PC-3 (cell line): ENCODE data around the gene RPP25. TPM values are rescaled to one million over a fixed set of nuclear protein-coding genes. Genes with fewer than 3 reads are reported as not detected.
A peak's percentile ranks its signal among the peaks of the same experiment; 100 is the strongest.

Experiments used
- ATAC-seq: fragments of 200-7000 bp; cut with Tn5 transposase; 2 replicates; pipeline ENCODE4 v1.9.1; 2020; ENCODE audit warnings: mild to moderate bottlenecking, moderate library complexity
- BruUV-seq: library from RNA; stranded (reverse); fragments of 400-500 nt; replicated peaks from 2 replicates; lab custom pipeline; 2021; lab: Mats Ljungman, UMichigan
- CTCF ChIA-PET: fragments of 300-600 bp; sonication (Branson Sonifier 250); formaldehyde crosslinking; loops from one replicate; lab custom pipeline; 2022; ENCODE audit warnings: antibody characterized with exemption; lab: Charles Lee
- POLR2A ChIA-PET: fragments of 300-600 bp; sonication (Branson Sonifier 250); formaldehyde crosslinking; loops from one replicate; lab custom pipeline; 2022; ENCODE audit warnings: antibody characterized with exemption; ENCODE audit not compliant: unreplicated experiment; lab: Charles Lee
- DNase-seq: peaks from one replicate; pipeline ENCODE4 v3.0.0-alpha.2; 2015
- H2AFZ ChIP-seq: fragments of 300-600 bp; sonication (generic); 2 replicates; pipeline ENCODE4 v1.6.0; 2016; ENCODE audit warnings: antibody characterized with exemption, low read length
- H3F3A ChIP-seq: fragments of 300-600 bp; sonication (generic); one replicate; pipeline ENCODE4 v1.6.0; 2017; ENCODE audit warnings: antibody characterized with exemption, low read length, control low read depth, mild to moderate bottlenecking; ENCODE audit not compliant: unreplicated experiment
- H3K27ac ChIP-seq: fragments of 300-600 bp; sonication (generic); 2 replicates; pipeline ENCODE4 v1.5.1; 2016; ENCODE audit warnings: mild to moderate bottlenecking, low read length
- H3K27me3 ChIP-seq: fragments of 300-600 bp; sonication (generic); 2 replicates; pipeline ENCODE4 v1.6.1; 2016; ENCODE audit warnings: low read length, mixed read lengths
- H3K36me3 ChIP-seq: fragments of 300-600 bp; sonication (generic); 2 replicates; pipeline ENCODE4 v1.6.1; 2016; ENCODE audit warnings: low read depth, mixed run types, low read length, mixed read lengths
- H3K4me1 ChIP-seq: fragments of 300-600 bp; sonication (generic); 2 replicates; pipeline ENCODE4 v1.5.1; 2016; ENCODE audit warnings: low read length; ENCODE audit not compliant: insufficient read depth
- H3K4me2 ChIP-seq: fragments of 300-600 bp; sonication (generic); 2 replicates; pipeline ENCODE4 v1.6.0; 2016; ENCODE audit warnings: low read length
- H3K4me3 ChIP-seq: fragments of 300-600 bp; sonication (generic); 2 replicates; pipeline ENCODE4 v1.5.1; 2016; ENCODE audit warnings: mild to moderate bottlenecking, low read length, mixed read lengths
- H3K79me2 ChIP-seq: fragments of 300-600 bp; sonication (generic); 2 replicates; pipeline ENCODE4 v1.6.1; 2017; ENCODE audit warnings: low read length, mixed read lengths
- H3K9ac ChIP-seq: fragments of 300-600 bp; sonication (generic); 2 replicates; pipeline ENCODE4 v1.6.0; 2016; ENCODE audit warnings: mild to moderate bottlenecking, low read length
- H3K9me2 ChIP-seq: fragments of 300-600 bp; sonication (generic); replicated peaks from 2 replicates; pipeline ENCODE4 v1.6.1; 2016; ENCODE audit warnings: mixed run types, low read length, mixed read lengths
- H3K9me3 ChIP-seq: fragments of 300-600 bp; sonication (generic); 2 replicates; pipeline ENCODE4 v1.6.1; 2016; ENCODE audit warnings: low read length, mixed read lengths
- H4K20me1 ChIP-seq: fragments of 300-600 bp; sonication (generic); 2 replicates; pipeline ENCODE4 v1.6.1; 2016; ENCODE audit warnings: low read length, mixed read lengths
- EZH2 ChIP-seq: fragments of 300-600 bp; sonication (generic); IDR thresholded peaks from one replicate; pipeline ENCODE4 v1.6.1; 2017; ENCODE audit warnings: antibody characterized with exemption, mild to moderate bottlenecking, low read length; ENCODE audit not compliant: unreplicated experiment
- EZH2phosphoT487 ChIP-seq: fragments of 300-600 bp; sonication (generic); IDR thresholded peaks from 2 replicates; pipeline ENCODE4 v1.6.1; 2018; ENCODE audit warnings: mild to moderate bottlenecking, antibody characterized with exemption, low read length, borderline replicate concordance
- intact Hi-C: fragments of 100-400 bp; cut with micrococcal nuclease; formaldehyde crosslinking; loops from 2 replicates; pipeline ENCODE4 v1.9.0; 2023
- total RNA-seq: library from RNA; depleted of rRNA; stranded (reverse); fragments of >200 nt; gene quantifications from 2 replicates; pipeline ENCODE4 v1.2.3, GENCODE V29; 2014
- TF ChIP-seq, protein P1 (sequence below): fragments of 300-600 bp; sonication (generic); conservative IDR thresholded peaks from 2 replicates; pipeline ENCODE4 v1.5.1; 2017; ENCODE audit warnings: antibody characterized with exemption, low read depth, mild to moderate bottlenecking, low read length

RPP25 gene
- total RNA-seq, 1 experiment from 2014 or later: 6.6 TPM

DNA sequence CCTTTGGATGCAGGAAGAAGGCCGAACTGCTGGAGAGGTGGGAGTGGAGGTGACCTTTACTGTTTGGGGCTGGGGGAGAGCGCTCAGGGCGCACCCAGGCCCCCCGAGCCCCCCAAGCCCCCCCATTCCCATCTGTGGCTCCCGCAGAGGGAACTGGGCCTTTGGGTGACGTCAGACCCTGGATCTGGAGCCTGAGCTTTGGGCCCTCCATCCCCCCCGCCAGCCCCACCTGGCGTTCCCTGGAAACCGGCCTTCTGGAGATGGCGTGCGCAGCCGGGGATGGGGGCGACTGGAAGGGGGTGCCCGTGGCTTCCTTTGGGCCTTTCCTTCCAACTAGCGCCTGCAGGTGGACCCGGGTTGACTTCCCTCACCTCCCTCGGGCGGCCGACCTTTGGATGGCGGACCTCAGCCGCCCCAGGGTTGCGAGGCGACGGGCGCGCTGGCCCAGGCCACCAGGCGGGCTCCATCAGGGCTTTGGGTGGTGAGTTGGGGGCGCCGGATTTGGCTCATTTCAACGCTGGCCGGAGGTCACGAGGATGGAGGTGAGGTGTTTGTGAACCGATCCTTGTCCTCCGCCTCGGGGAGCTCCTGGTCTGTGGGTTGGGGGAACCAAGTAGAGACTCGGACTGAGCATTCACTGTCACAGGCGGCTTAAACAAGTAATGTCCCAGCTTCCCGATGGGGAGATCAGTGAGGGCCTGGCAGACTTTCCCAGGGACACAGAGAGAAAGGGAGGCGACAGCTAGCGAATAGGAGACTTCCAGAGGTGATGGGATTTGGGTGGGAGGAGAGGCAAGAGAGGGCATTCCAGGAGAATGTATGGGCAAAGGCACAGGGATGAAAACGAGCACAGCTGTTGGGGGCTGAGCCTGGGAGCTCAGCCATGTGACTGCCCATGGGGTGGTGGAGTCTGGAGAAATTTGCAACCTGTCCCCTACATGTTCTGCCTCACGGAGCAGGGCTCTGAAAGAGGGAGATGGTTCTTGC, 39.5 kb upstream of the RPP25 start:
- POLR2A ChIA-PET: no interaction called here
- intact Hi-C loops: no loop called here
- H3K9ac ChIP-seq: peak overlapping the region; percentile 58; the same call in 1 of the 2 replicates

DNA sequence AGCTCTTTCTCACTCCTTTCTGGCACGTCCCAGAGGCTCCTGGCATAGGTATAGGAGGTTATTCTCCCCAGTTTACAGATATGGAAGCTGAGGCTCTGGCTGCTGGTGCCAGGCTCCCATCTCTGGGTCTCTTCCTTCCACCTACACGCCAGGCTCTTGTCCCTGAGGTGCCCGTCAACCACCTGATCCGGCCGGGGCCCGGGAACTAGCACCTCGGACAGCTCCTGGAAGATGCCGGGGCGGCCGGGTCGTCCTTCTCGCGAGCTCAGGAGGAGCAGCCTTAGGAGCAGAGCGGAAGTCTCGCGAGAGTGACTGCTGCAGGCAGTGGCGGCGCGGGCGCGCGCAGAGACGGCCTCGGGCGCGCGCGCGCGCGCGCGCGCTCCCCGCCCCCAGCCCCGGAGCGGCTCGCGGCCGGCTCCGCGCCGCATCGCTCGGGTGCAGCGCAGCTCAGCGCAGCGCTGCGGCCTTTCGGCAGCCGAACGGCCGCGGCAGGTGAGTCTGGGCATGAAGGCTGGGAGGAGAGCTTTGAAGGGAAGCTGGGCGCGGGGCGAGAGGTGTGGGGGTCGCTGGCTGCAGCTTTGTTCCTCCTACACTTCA, 38.7 kb upstream of the RPP25 start, which contains the start of gene SCAMP5:
SCAMP5 (plus strand) TSS at position 382 of the 597 bp plus-strand sequence. CDS start 16,277 bp downstream, outside the sequence.
- H3K27me3 ChIP-seq: no peaks in the 10 kb centered on the region; the same call in 1 of the 2 replicates
- H3K9ac ChIP-seq: peak within 1 kb of the TSS; percentile 58; the same call in 1 of the 2 replicates
- H3F3A ChIP-seq: no peaks in the 10 kb centered on the region
- no peaks in the 10 kb centered on the region for H4K20me1 ChIP-seq
- intact Hi-C loops: no loop called here
- TF ChIP-seq EZH2phosphoT487 (no peak), EZH2 (no peak)
- TF ChIP-seq, protein P1, sequence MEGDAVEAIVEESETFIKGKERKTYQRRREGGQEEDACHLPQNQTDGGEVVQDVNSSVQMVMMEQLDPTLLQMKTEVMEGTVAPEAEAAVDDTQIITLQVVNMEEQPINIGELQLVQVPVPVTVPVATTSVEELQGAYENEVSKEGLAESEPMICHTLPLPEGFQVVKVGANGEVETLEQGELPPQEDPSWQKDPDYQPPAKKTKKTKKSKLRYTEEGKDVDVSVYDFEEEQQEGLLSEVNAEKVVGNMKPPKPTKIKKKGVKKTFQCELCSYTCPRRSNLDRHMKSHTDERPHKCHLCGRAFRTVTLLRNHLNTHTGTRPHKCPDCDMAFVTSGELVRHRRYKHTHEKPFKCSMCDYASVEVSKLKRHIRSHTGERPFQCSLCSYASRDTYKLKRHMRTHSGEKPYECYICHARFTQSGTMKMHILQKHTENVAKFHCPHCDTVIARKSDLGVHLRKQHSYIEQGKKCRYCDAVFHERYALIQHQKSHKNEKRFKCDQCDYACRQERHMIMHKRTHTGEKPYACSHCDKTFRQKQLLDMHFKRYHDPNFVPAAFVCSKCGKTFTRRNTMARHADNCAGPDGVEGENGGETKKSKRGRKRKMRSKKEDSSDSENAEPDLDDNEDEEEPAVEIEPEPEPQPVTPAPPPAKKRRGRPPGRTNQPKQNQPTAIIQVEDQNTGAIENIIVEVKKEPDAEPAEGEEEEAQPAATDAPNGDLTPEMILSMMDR: no peak
- H3K79me2 ChIP-seq: no peaks in the 10 kb centered on the region
- POLR2A ChIA-PET: interaction anchor here (0.5 to 0.6 kb wide), 4 partner anchors 31 to 365 kb away, joined by 3 to 4 read pairs (median 3); no protein-coding TSS in a partner anchor
- no peaks in the 10 kb centered on the region for H3K9me2 ChIP-seq
- CTCF ChIA-PET: interaction anchor here (0.6 kb wide), 2 partner anchors 19 to 373 kb away, joined by 3 read pairs; partner anchors contain the start of gene MAN2C1
- H3K4me3 ChIP-seq: peak within 1 kb of the TSS; percentile 68
- no peaks in the 10 kb centered on the region for H3K9me3 ChIP-seq
- no peak within 1 kb of the TSS for H3K27ac ChIP-seq
- peak within 1 kb of the TSS; percentile 92 for H3K4me2 ChIP-seq
- peaks cover 4% of the 10 kb centered on the region; the same call in 1 of the 2 replicates for H3K4me1 ChIP-seq
- no peaks in the 10 kb centered on the region for H3K36me3 ChIP-seq
- ATAC-seq: peak; percentile 94
- DNase-seq: peak; percentile 91
- H2AFZ ChIP-seq: peak within 1 kb of the TSS; percentile 87
- BruUV-seq: no TSS peak

More for the DNA sequence above, 39.5 kb upstream of the RPP25 start:
- no peaks in the 10 kb centered on the region for H3K9me2 ChIP-seq
- H2AFZ ChIP-seq: peak overlapping the region; percentile 87
- no peaks in the 10 kb centered on the region for H3F3A ChIP-seq
- CTCF ChIA-PET: no interaction called here
- 0 out of 2 replicates have a peak, but pooled peaks have one; percentile 16 for ATAC-seq
- BruUV-seq: TSS peak; percentile 38
- no peaks in the 10 kb centered on the region for H3K79me2 ChIP-seq
- TF ChIP-seq EZH2phosphoT487 (no peak), EZH2 (no peak)
- TF ChIP-seq, protein P1: no peak
- no peaks in the 10 kb centered on the region; the same call in 1 of the 2 replicates for H3K27me3 ChIP-seq
- no peak overlapping the region for H3K27ac ChIP-seq
- no peaks in the 10 kb centered on the region for H3K36me3 ChIP-seq
- H3K4me1 ChIP-seq: peaks cover 4% of the 10 kb centered on the region; the same call in 1 of the 2 replicates
- H3K4me2 ChIP-seq: peak overlapping the region; percentile 92
- peak overlapping the region; percentile 68 for H3K4me3 ChIP-seq
- no peaks in the 10 kb centered on the region for H3K9me3 ChIP-seq
- DNase-seq: no peak
- H4K20me1 ChIP-seq: no peaks in the 10 kb centered on the region
